Liver (tissue), 9 donors: ENCODE measurements around the gene MAP2K7. TPM values are rescaled to one million over a fixed set of nuclear protein-coding genes. Genes with fewer than 3 reads are reported as not detected.
A peak's percentile ranks its signal among the peaks of the same experiment; 100 is the strongest.

Experiments used
- DNase-seq: peaks from one replicate; pipeline ENCODE4 v3.0.0-alpha.2; 2017; ENCODE audit warnings: low spot score
- H3K27ac ChIP-seq, 2 donors: one replicate each; pipeline ENCODE4 v1.7.0; 2013; ENCODE audit warnings: inconsistent platforms in 2 of 2, low read length in 2 of 2, control low read depth in 1 of 2, low read depth in 1 of 2, mild to moderate bottlenecking in 1 of 2
- H3K27me3 ChIP-seq, 4 donors: one replicate each; pipeline versions ENCODE4 v1.6.1 to v1.7.0; 2013; ENCODE audit warnings: low read length in 3 of 4, inconsistent platforms in 1 of 4, mild to moderate bottlenecking in 1 of 4, moderate library complexity in 1 of 4; ENCODE audit not compliant: control insufficient read depth in 4 of 4, insufficient read depth in 4 of 4
- H3K36me3 ChIP-seq, 4 donors: one replicate each; pipeline versions ENCODE4 v1.6.1 to v1.7.0; 2013; ENCODE audit warnings: low read length in 3 of 4, mild to moderate bottlenecking in 3 of 4, low read depth in 1 of 4, moderate library complexity in 1 of 4; ENCODE audit not compliant: control insufficient read depth in 4 of 4, insufficient read depth in 3 of 4
- H3K4me1 ChIP-seq, 4 donors: one replicate each; pipeline versions ENCODE4 v1.6.1 to v1.7.0; 2013; ENCODE audit warnings: low read length in 3 of 4, mild to moderate bottlenecking in 3 of 4, moderate library complexity in 1 of 4; ENCODE audit not compliant: control insufficient read depth in 4 of 4, insufficient read depth in 4 of 4
- H3K4me3 ChIP-seq, 3 donors: one replicate each; pipeline versions ENCODE4 v1.6.1 to v1.7.0; 2013; ENCODE audit warnings: low read length in 3 of 3, control low read depth in 1 of 3, low read depth in 1 of 3, mild to moderate bottlenecking in 1 of 3
- H3K9ac ChIP-seq, 2 donors: one replicate each; pipeline ENCODE4 v1.7.0; 2013; ENCODE audit warnings: low read length in 2 of 2, mild to moderate bottlenecking in 2 of 2, moderate library complexity in 2 of 2, control low read depth in 1 of 2, low read depth in 1 of 2
- H3K9me3 ChIP-seq, 4 donors: one replicate each; pipeline versions ENCODE4 v1.6.1 to v1.7.0; 2013; ENCODE audit warnings: low read length in 3 of 4; ENCODE audit not compliant: control insufficient read depth in 4 of 4
- ATF3 ChIP-seq: IDR thresholded peaks from 2 replicates; pipeline ENCODE4 v1.6.1; 2016; ENCODE audit warnings: antibody characterized with exemption
- EGR1 ChIP-seq, 2 donors: IDR thresholded peaks; 2 replicates each; pipeline ENCODE4 v1.6.1; 2016 to 2018; ENCODE audit warnings: antibody characterized with exemption in 2 of 2, low read depth in 2 of 2
- FOXA1 ChIP-seq: IDR thresholded peaks from 2 replicates; pipeline ENCODE4 v1.6.1; 2016; ENCODE audit warnings: antibody characterized with exemption
- GABPA ChIP-seq, 2 donors: IDR thresholded peaks in 1 of 2; conservative IDR thresholded peaks in 1 of 2; 2 replicates each; pipeline ENCODE4 v1.6.1; 2016; ENCODE audit warnings: antibody characterized with exemption in 2 of 2, mild to moderate bottlenecking in 1 of 2, moderate library complexity in 1 of 2
- HNF4G ChIP-seq: IDR thresholded peaks from 2 replicates; pipeline ENCODE4 v1.6.1; 2016; ENCODE audit warnings: antibody characterized with exemption
- JUND ChIP-seq, 2 donors: IDR thresholded peaks; 2 replicates each; pipeline ENCODE4 v1.6.1; 2016; ENCODE audit warnings: antibody characterized with exemption in 2 of 2
- NR2F2 ChIP-seq: IDR thresholded peaks from 2 replicates; pipeline ENCODE4 v1.6.1; 2016; ENCODE audit warnings: antibody characterized with exemption
- RAD21 ChIP-seq, 2 donors: IDR thresholded peaks; 2 replicates each; pipeline ENCODE4 v1.6.1; 2016; ENCODE audit warnings: antibody characterized with exemption in 2 of 2, mild to moderate bottlenecking in 2 of 2
- REST ChIP-seq: IDR thresholded peaks from 2 replicates; pipeline ENCODE4 v1.6.1; 2016; ENCODE audit warnings: antibody characterized with exemption, mild to moderate bottlenecking
- SP1 ChIP-seq: IDR thresholded peaks from 2 replicates; pipeline ENCODE4 v1.6.1; 2018; ENCODE audit warnings: antibody characterized with exemption, mild to moderate bottlenecking
- TAF1 ChIP-seq: conservative IDR thresholded peaks from 2 replicates; pipeline ENCODE4 v1.6.1; 2016; ENCODE audit warnings: antibody characterized with exemption, mild to moderate bottlenecking
- YY1 ChIP-seq: IDR thresholded peaks from 2 replicates; pipeline ENCODE4 v1.6.1; 2016; ENCODE audit warnings: antibody characterized with exemption, mild to moderate bottlenecking
- WGBS: extraction: QIAGEN DNeasy Blood & Tissue Kit; methylation state at CpG from one replicate; pipeline ENCODE4 v1.1.7; 2013; 5-methylcytosine and 5-hydroxymethylcytosine counted together
- polyA plus RNA-seq, 2 donors: library from polyadenylated mRNA; stranded (reverse) in 1 of 2; unstranded in 1 of 2; fragments of 200-250 nt in 1 of 2; fragments of >200 nt in 1 of 2; fragmentation: Nextera tagmentation in 1 of 2; extraction: Ambion mirVana in 1 of 2; gene quantifications; one replicate each; pipeline versions ENCODE4 v1.2.1 to v1.2.3, GENCODE V29; 2013 to 2015
- total RNA-seq, 2 donors: library from RNA; depleted of rRNA; stranded (reverse); fragments of >200 nt; gene quantifications; one replicate each; pipeline ENCODE4 v1.2.3, GENCODE V29; 2014
- TF ChIP-seq, protein P1 (sequence below): fragments of 150-350 bp; IDR thresholded peaks from 2 replicates; pipeline ENCODE4 v1.5.1; 2017; ENCODE audit warnings: improper control_type of control experiment, low read depth, low read length; ENCODE audit not compliant: missing input control
- TF ChIP-seq, protein P2 (sequence below): IDR thresholded peaks from 2 replicates; pipeline ENCODE4 v1.6.1; 2016; ENCODE audit warnings: antibody characterized with exemption
- donor health status: healthy.
- donor health status: healthy.
- donor health status: healthy.
- donor health status: healthy.
- donor health status: healthy.

MAP2K7 gene
- total and polyA plus RNA-seq, 4 donors: 3.0 to 11.7 (median 9.5) TPM

DNA sequence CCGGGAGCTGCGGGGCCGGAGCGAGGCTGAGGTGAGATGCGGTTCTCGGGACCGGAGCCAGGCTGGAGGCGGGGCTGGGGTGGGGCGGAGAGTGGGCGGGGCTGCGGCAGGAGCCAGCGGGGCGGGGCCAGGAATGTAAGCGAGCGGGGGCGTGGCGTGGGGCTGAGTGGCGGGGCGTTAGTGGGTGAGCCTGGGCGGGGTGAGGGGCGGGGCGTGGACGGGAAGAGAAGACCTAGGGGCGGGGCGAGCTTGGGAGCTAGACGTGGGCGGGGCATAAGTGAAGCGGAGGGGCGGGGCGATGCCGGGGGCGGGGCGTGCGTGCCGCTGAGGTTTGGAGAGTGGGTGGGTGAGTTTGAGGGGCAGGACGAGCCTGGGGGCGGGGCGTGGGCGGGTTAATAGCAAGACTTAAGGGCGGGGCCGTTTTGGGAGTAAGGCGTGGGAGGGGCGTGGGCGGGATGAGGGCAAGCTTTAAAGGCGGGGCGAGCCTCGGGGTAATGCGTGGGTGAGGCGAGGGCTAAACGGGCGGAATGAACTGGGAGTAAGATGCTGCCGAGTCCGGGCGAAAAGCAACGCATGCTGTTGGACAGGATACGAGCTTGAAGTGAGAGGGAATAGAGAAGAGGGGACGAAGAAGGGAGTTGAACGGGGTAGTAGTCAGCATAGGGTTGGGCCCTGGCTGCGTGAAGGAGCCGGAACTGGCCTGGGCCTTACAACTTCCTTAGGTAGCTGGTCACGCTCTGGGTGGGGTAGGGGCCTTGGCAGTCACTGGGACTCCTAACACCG lies 17.0 kb downstream of the MAP2K7 start (continued):
- TF ChIP-seq RAD21 (IDR thresholded peaks at IDR 0.05) (no peak), HNF4G (no peak), FOXA1 (no peak), TAF1 (no peak), NR2F2 (peak; percentile 26)

DNA sequence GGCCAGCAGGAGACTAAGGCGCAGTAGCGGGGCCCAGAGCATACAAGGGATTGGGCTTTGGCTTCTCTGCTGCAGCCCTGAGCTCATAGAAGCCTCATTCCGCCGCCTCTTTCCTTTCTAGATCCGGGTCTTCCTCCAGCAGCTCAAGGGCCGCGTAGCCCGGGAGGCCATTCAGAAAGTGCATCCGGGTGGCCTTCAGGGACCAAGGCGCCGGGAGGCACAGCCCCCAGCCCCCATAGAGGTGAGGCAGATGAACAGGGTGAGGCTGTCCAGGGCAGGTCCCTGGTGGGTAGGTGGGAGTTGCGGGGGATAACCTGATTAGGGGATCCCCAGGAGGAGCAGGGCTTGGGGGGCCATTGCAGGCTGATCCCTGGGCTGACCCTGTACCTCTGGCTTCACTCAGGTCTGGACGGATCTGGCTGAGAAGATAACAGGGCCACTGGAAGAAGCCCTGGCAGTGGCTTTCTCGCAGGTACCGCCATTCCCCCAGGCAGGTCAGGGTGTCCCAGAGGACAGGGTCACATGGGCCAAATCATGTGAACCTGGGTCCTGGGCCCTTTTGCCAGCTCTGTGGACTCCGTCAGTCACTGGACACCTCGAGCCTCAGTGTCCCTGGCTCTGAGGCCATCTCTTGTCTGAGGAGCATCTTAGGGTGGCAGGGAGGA lies 17.8 kb downstream of the MAP2K7 start:
- Histone ChIP-seq H3K9ac (peak overlapping the region in 1 of 2 donors; percentile 1), H3K36me3 (peaks cover 0 to 12% (median 5%) of the 10 kb centered on the region in 4 donors), H3K9me3 (no peaks in the 10 kb centered on the region), H3K27me3 (no peaks in the 10 kb centered on the region), H3K4me1 (peaks cover 27 to 56% (median 38%) of the 10 kb centered on the region in 4 donors), H3K27ac (peak overlapping the region; percentile 38 to 82), H3K4me3 (peak overlapping the region; percentile 30 to 56 (median 37))
- 69% methylated on average over 17 of the region's 17 CpGs for WGBS
- no peak for DNase-seq
- no peak for TF ChIP-seq EGR1 (IDR thresholded peaks at IDR 0.05; ENCODE audit: low read depth in 2 of 2)
- peak; percentile 5 for TF ChIP-seq NR2F2

DNA sequence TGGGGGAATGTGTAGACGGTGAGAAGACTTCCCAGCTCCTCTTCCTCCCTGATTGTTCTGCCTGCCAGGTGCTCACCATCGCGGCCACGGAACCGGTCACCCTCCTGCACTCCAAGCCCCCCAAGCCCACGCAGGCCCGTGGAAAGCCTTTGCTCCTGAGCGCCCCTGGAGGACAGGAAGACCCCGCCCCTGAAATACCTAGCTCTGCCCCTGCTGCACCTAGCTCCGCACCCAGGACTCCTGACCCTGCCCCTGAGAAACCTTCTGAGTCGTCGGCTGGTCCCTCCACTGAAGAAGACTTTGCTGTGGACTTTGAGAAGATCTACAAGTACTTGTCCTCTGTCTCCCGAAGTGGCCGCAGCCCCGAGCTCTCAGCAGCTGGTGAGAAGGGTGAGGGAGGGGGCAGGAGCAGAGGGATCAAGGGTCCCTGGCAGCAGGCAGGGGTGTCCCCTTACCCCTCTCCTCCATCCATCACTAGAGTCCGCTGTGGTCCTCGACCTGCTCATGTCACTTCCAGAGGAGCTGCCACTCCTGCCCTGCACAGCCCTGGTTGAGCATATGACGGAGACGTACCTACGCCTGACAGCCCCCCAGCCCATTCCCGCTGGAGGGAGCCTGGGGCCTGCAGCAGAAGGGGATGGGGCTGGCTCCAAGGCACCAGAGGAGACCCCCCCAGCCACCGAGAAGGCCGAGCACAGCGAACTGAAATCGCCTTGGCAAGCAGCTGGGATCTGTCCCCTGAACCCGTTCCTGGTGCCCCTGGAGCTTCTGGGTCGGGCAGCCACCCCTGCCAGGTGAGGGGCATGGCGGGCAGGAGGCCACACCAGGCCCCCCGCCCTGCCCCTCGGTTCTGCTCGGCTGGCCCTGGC lies 18.5 kb downstream of the MAP2K7 start:
- TF ChIP-seq RAD21 (IDR thresholded peaks at IDR 0.05) (no peak), TAF1 (no peak), EGR1 (IDR thresholded peaks at IDR 0.05; ENCODE audit: low read depth in 2 of 2) (no peak)
- peaks cover 0 to 12% (median 5%) of the 10 kb centered on the region in 4 donors for H3K36me3 ChIP-seq
- no peaks in the 10 kb centered on the region for H3K9me3 ChIP-seq
- no peak overlapping the region for H3K27ac ChIP-seq
- 96% methylated on average over 31 of the region's 31 CpGs for whole genome bisulfite sequencing
- no peak overlapping the region for H3K4me3 ChIP-seq
- peaks cover 21 to 49% (median 35%) of the 10 kb centered on the region in 4 donors for H3K4me1 ChIP-seq
- no peaks in the 10 kb centered on the region for H3K27me3 ChIP-seq
- H3K9ac ChIP-seq: no peak overlapping the region
- DNase-seq: no peak

GRCh38 chr19:7922836-7923195 lies 19.1 kb downstream of the MAP2K7 start:
- Histone ChIP-seq H3K9ac (no peak overlapping the region), H3K36me3 (peaks cover 0 to 12% (median 5%) of the 10 kb centered on the region in 4 donors), H3K27me3 (no peaks in the 10 kb centered on the region), H3K4me3 (no peak overlapping the region), H3K27ac (no peak overlapping the region), H3K9me3 (no peaks in the 10 kb centered on the region), H3K4me1 (peaks cover 18 to 43% (median 29%) of the 10 kb centered on the region in 4 donors)
- no peak for DNase-seq
- no peak for TF ChIP-seq NR2F2
- TF ChIP-seq YY1: no peak
- TF ChIP-seq, protein P1, sequence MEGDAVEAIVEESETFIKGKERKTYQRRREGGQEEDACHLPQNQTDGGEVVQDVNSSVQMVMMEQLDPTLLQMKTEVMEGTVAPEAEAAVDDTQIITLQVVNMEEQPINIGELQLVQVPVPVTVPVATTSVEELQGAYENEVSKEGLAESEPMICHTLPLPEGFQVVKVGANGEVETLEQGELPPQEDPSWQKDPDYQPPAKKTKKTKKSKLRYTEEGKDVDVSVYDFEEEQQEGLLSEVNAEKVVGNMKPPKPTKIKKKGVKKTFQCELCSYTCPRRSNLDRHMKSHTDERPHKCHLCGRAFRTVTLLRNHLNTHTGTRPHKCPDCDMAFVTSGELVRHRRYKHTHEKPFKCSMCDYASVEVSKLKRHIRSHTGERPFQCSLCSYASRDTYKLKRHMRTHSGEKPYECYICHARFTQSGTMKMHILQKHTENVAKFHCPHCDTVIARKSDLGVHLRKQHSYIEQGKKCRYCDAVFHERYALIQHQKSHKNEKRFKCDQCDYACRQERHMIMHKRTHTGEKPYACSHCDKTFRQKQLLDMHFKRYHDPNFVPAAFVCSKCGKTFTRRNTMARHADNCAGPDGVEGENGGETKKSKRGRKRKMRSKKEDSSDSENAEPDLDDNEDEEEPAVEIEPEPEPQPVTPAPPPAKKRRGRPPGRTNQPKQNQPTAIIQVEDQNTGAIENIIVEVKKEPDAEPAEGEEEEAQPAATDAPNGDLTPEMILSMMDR: no peak
- no peak for TF ChIP-seq SP1
- TF ChIP-seq REST: no peak
- TF ChIP-seq JUND (IDR thresholded peaks at IDR 0.05): no peak
- no peak for TF ChIP-seq FOXA1
- no peak for TF ChIP-seq GABPA (IDR thresholded peaks at IDR 0.05 in 1 of 2, conservative IDR thresholded peaks at IDR 0.05 in 1 of 2)
- TF ChIP-seq ATF3: no peak
- TF ChIP-seq, protein P2, sequence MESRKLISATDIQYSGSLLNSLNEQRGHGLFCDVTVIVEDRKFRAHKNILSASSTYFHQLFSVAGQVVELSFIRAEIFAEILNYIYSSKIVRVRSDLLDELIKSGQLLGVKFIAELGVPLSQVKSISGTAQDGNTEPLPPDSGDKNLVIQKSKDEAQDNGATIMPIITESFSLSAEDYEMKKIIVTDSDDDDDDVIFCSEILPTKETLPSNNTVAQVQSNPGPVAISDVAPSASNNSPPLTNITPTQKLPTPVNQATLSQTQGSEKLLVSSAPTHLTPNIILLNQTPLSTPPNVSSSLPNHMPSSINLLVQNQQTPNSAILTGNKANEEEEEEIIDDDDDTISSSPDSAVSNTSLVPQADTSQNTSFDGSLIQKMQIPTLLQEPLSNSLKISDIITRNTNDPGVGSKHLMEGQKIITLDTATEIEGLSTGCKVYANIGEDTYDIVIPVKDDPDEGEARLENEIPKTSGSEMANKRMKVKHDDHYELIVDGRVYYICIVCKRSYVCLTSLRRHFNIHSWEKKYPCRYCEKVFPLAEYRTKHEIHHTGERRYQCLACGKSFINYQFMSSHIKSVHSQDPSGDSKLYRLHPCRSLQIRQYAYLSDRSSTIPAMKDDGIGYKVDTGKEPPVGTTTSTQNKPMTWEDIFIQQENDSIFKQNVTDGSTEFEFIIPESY: no peak
- TF ChIP-seq HNF4G: no peak
- TF ChIP-seq TAF1: no peak
- TF ChIP-seq RAD21 (IDR thresholded peaks at IDR 0.05): no peak
- 92% methylated on average over 8 of the region's 8 CpGs for WGBS
